Natural killer cell (primary cell): ENCODE measurements around the gene MKNK1. TPM values are rescaled to one million over a fixed set of nuclear protein-coding genes. Genes with fewer than 3 reads are reported as not detected.

Source experiments
- ATAC-seq, 3 donors: fragments of 150-1000 bp in 2 of 3; fragments of 200-7000 bp in 1 of 3; cut with Tn5 transposase; 1 replicate in 1 of 3; 2 replicates in 2 of 3; pipeline ENCODE4 v1.10.0; 2021; ENCODE audit warnings: mild to moderate bottlenecking in 2 of 3, moderate library complexity in 2 of 3
- DNase-seq, 2 donors: peaks; one replicate each; pipeline versions ENCODE4 v3.0.0 to v3.0.0-alpha.2; 2013 to 2021; ENCODE audit warnings: mixed read lengths in 1 of 2
- H3K27ac ChIP-seq: one replicate; pipeline ENCODE4 v1.5.1; 2013; ENCODE audit warnings: mild to moderate bottlenecking, low read length
- H3K27me3 ChIP-seq: one replicate; pipeline ENCODE4 v1.6.1; 2013; ENCODE audit warnings: low read length; ENCODE audit not compliant: control insufficient read depth, insufficient read depth
- H3K36me3 ChIP-seq: one replicate; pipeline ENCODE4 v1.6.1; 2013; ENCODE audit warnings: low read length; ENCODE audit not compliant: control insufficient read depth, insufficient read depth
- H3K4me1 ChIP-seq: one replicate; pipeline ENCODE4 v1.6.1; 2013; ENCODE audit warnings: low read length; ENCODE audit not compliant: control insufficient read depth, insufficient read depth
- H3K4me3 ChIP-seq: one replicate; pipeline ENCODE4 v1.5.1; 2013; ENCODE audit warnings: low read length
- H3K9me3 ChIP-seq: one replicate; pipeline ENCODE4 v1.6.1; 2013; ENCODE audit warnings: low read length; ENCODE audit not compliant: control insufficient read depth, insufficient read depth
- H3K27ac Mint-ChIP-seq, 2 donors: one replicate each; pipeline ENCODE4 v1.8.0; 2022; ENCODE audit warnings: mild to moderate bottlenecking in 2 of 2, mixed read lengths in 2 of 2, moderate library complexity in 1 of 2
- H3K27me3 Mint-ChIP-seq, 2 donors: one replicate each; pipeline ENCODE4 v1.8.0; 2022; ENCODE audit warnings: low read depth in 2 of 2, mixed read lengths in 2 of 2
- H3K36me3 Mint-ChIP-seq: one replicate; pipeline ENCODE4 v1.8.0; 2022; ENCODE audit warnings: mixed read lengths
- H3K4me1 Mint-ChIP-seq, 2 donors: one replicate each; pipeline ENCODE4 v1.8.0; 2022; ENCODE audit warnings: mixed read lengths in 2 of 2
- H3K4me3 Mint-ChIP-seq: one replicate; pipeline ENCODE4 v1.8.0; 2022; ENCODE audit warnings: mild to moderate bottlenecking, moderate library complexity, mixed read lengths
- H3K9me3 Mint-ChIP-seq, 2 donors: one replicate each; pipeline ENCODE4 v1.8.0; 2022; ENCODE audit warnings: mixed read lengths in 2 of 2
- WGBS: methylation state at CpG from one replicate; pipeline ENCODE4 v1.1.7; 2013; ENCODE audit warnings: missing lambda C conversion rate; ENCODE audit not compliant: insufficient coverage; 5-methylcytosine and 5-hydroxymethylcytosine counted together
- intact Hi-C: fragments of 100-400 bp; cut with micrococcal nuclease; formaldehyde crosslinking; loops from one replicate; pipeline ENCODE4 v1.14.2; 2022
- total RNA-seq, 4 donors: library from RNA; stranded (reverse); fragments of 120-200 nt in 1 of 4; gene quantifications; one replicate each; pipeline versions ENCODE4 v1.2.3 to v1.2.4, GENCODE V29; 2013 to 2022
- TF ChIP-seq, protein P1 (sequence below): fragments of 200-600 bp; IDR thresholded peaks from one replicate; pipeline ENCODE4 v1.8.0; 2022; ENCODE audit warnings: antibody characterized with exemption

MKNK1 gene
- total RNA-seq, 3 donors from 2014 or later (not counting 1 experiment from before 2014, with no cell fraction given), result 59.5 to 81.5 (median 65.5) TPM

- peaks cover 7% of the 10 kb centered on the region for H3K36me3 ChIP-seq
- intact Hi-C loops, result no loop called here
- H3K4me1 Mint-ChIP-seq, result peaks cover 59 to 61% of the 10 kb centered on the region in 2 donors
- peak overlapping the region; percentile 58 for H3K27ac ChIP-seq
- DNase-seq, result peak in 1 of 2 donors; percentile 30
- peak overlapping the region; percentile 95 for H3K4me3 Mint-ChIP-seq
- no peaks in the 10 kb centered on the region for H3K9me3 Mint-ChIP-seq
- TF ChIP-seq, protein P1, sequence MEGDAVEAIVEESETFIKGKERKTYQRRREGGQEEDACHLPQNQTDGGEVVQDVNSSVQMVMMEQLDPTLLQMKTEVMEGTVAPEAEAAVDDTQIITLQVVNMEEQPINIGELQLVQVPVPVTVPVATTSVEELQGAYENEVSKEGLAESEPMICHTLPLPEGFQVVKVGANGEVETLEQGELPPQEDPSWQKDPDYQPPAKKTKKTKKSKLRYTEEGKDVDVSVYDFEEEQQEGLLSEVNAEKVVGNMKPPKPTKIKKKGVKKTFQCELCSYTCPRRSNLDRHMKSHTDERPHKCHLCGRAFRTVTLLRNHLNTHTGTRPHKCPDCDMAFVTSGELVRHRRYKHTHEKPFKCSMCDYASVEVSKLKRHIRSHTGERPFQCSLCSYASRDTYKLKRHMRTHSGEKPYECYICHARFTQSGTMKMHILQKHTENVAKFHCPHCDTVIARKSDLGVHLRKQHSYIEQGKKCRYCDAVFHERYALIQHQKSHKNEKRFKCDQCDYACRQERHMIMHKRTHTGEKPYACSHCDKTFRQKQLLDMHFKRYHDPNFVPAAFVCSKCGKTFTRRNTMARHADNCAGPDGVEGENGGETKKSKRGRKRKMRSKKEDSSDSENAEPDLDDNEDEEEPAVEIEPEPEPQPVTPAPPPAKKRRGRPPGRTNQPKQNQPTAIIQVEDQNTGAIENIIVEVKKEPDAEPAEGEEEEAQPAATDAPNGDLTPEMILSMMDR, result no peak
- H3K27ac Mint-ChIP-seq, result peak overlapping the region; percentile 89 to 90
- peaks cover 27% of the 10 kb centered on the region for H3K4me1 ChIP-seq
- ATAC-seq, result no peak
- H3K9me3 ChIP-seq, result no peaks in the 10 kb centered on the region
- H3K36me3 Mint-ChIP-seq, result no peaks in the 10 kb centered on the region
- no peaks in the 10 kb centered on the region for H3K27me3 Mint-ChIP-seq
- no peaks in the 10 kb centered on the region for H3K27me3 ChIP-seq
- peak overlapping the region; percentile 79 for H3K4me3 ChIP-seq
- WGBS, result 4% methylated on average over 2 of the region's 2 CpGs
Observed at GRCh38 chr1:46603481-46603857, 599 bp downstream of the MKNK1 start.

DNA sequence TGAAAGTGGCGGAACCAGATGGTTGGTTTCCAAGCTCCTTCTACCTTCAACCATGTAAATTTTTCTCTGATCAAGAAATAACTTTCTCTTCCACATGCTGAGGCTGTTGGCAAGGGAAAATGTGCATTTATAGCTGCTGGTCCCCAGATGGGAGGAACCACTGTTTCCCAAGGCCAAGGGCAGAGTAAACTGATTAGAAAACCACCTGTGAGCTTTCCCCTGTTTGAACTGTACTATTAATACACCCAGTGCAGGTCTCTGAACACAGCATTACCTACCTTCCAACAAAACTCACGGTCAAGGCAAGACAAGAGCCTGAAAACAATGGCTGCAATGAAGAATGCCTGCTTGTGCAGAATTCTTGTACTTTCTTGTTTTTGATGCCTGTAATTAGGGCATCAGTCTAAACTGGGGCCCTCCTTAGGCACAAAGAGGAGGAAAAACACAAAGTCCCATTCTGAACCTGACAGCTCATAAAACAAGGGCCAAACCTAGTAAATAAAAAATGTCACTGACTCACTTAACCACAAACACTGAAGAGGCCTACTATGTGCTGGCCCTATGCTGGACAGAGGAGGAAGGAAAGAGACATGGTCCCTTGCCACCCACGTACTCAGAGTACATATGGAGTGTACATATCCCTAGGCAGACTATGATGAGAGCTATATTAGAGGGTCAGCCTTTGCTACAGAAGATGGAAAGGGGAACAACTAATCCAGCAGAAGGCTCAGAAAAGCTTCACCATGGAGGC, 2.6 kb downstream of the MKNK1 start:
- no peaks in the 10 kb centered on the region for H3K27me3 ChIP-seq
- Mint-ChIP-seq H3K9me3 (no peaks in the 10 kb centered on the region), H3K27me3 (no peaks in the 10 kb centered on the region), H3K4me3 (peak overlapping the region; percentile 61), H3K4me1 (peaks cover 57 to 76% of the 10 kb centered on the region in 2 donors), H3K36me3 (no peaks in the 10 kb centered on the region), H3K27ac (peak overlapping the region in 1 of 2 donors; percentile 27)
- H3K9me3 ChIP-seq, result no peaks in the 10 kb centered on the region
- 98% methylated on average over 3 of the region's 3 CpGs for WGBS
- no peaks in the 10 kb centered on the region for H3K36me3 ChIP-seq
- intact Hi-C loops, result no loop called here
- DNase-seq (no peak), ATAC-seq (no peak)
- H3K27ac ChIP-seq, result no peak overlapping the region
- TF ChIP-seq, protein P1, result no peak
- H3K4me3 ChIP-seq, result no peak overlapping the region
- peaks cover 27% of the 10 kb centered on the region for H3K4me1 ChIP-seq

DNA sequence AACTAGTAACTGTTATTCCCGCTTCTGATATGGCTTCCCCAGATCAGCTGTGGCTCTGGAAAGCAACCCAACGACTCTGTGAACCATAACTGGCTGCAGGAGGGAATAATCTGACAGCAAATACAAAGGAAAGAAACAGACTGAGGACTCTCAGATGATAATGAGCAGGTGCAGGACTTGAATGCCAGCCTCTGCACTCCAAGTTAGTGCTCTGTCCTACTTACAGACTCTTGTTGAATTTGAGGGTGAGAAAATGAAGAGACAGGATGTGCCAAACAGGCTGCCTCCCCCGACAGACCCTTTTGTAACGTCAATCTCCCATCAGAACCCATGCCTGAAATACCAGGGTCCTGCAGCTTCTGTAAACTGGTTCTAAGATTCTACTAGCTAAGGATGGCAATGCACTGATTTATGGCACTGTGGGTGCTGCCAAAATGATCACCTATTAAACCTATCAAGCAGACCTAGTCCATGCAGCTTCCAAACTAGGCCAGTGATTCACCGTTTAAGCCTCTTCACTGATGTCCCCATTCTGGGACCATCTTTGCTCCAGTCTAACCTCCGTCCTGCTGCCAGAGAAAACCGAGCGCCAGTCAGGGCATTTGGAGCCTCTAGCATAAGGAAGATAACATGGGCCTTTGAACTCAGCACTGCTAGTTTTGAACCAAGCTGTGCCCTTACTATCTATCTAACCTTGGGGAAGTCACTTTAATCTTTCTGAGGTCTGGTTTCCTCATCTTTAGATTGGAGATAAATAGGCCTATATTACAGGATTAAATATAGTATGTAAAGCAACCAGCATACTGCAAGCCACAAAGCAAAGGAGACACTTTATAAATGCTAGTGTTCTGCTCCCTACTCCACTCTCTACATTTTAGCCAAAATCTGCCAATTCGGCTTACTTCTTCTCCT, 4.8 kb downstream of the MKNK1 start:
- DNase-seq, result no peak
- H3K27me3 Mint-ChIP-seq, result no peaks in the 10 kb centered on the region
- no peak overlapping the region for H3K27ac ChIP-seq

More for the DNA sequence above, 4.8 kb downstream of the MKNK1 start:
- no peaks in the 10 kb centered on the region for H3K36me3 Mint-ChIP-seq
- no peaks in the 10 kb centered on the region for H3K36me3 ChIP-seq
- H3K27me3 ChIP-seq, result no peaks in the 10 kb centered on the region
- H3K4me1 Mint-ChIP-seq, result peaks cover 60 to 79% of the 10 kb centered on the region in 2 donors
- intact Hi-C loops, result no loop called here
- H3K9me3 Mint-ChIP-seq, result no peaks in the 10 kb centered on the region
- H3K27ac Mint-ChIP-seq, result peak overlapping the region; percentile 8 to 50
- 81% methylated on average over 9 of the region's 9 CpGs for WGBS
- TF ChIP-seq, protein P1, result no peak
- no peaks in the 10 kb centered on the region for H3K9me3 ChIP-seq
- peaks cover 24% of the 10 kb centered on the region for H3K4me1 ChIP-seq
- no peak overlapping the region for H3K4me3 Mint-ChIP-seq
- ATAC-seq, result no peak
- H3K4me3 ChIP-seq, result no peak overlapping the region
